Hematopoietic multipotent progenitor cell treated with erythropoietin and hydrocortisone succinate and interleukin-3 and kit ligand, for 17 days (in vitro differentiated cells): ENCODE data around the gene SPINT3.
"Not testable (repeated sequence)": the region's sequence is repeated elsewhere in the genome, so short reads cannot be mapped to it uniquely, and the experiment has no call there.

ENCODE experiments used
- DNase-seq: peaks from one replicate; pipeline ENCODE4 v3.0.0-alpha.2; 2015; ENCODE audit warnings: low spot score

The SPINT3 gene

GRCh38 chr20:45502561-45502960 lies 12.9 kb downstream of the SPINT3 start:
- no peak for DNase-seq

- DNase-seq, result no peak
Measured at GRCh38 chr20:45501600-45501999, 13.8 kb downstream of the SPINT3 start.

- no peak for DNase-seq
Measured at GRCh38 chr20:45500022-45500421, 15.4 kb downstream of the SPINT3 start.

- no peak for DNase-seq
Measured at GRCh38 chr20:45497971-45498494, 17.4 kb downstream of the SPINT3 start.

GRCh38 chr20:45496166-45496565 lies 19.3 kb downstream of the SPINT3 start:
- DNase-seq, result no peak

GRCh38 chr20:45495501-45495941 lies 19.9 kb downstream of the SPINT3 start:
- no peak for DNase-seq

GRCh38 chr20:45489083-45489531 lies 26.3 kb downstream of the SPINT3 start:
- DNase-seq, result no peak

GRCh38 chr20:45487231-45487635 lies 28.2 kb downstream of the SPINT3 start:
- DNase-seq, result no peak

- no peak for DNase-seq
Measured at GRCh38 chr20:45485388-45485787, 30.0 kb downstream of the SPINT3 start.

GRCh38 chr20:45484676-45485075 lies 30.7 kb downstream of the SPINT3 start:
- DNase-seq, result no peak

GRCh38 chr20:45479822-45480221 lies 35.6 kb downstream of the SPINT3 start:
- DNase-seq, result no peak

GRCh38 chr20:45477530-45478148 lies 37.8 kb downstream of the SPINT3 start:
- DNase-seq, result not testable (repeated sequence)

- DNase-seq, result not testable (repeated sequence)
Measured at GRCh38 chr20:45472286-45472685, 43.1 kb downstream of the SPINT3 start.

GRCh38 chr20:45470937-45471336 lies 44.5 kb downstream of the SPINT3 start:
- no peak for DNase-seq

- no peak for DNase-seq
Measured at GRCh38 chr20:45470262-45470931, 45.0 kb downstream of the SPINT3 start.

GRCh38 chr20:45469336-45470261 lies 45.8 kb downstream of the SPINT3 start, which contains the start of gene WFDC2:
TSS of gene WFDC2 (plus strand) at chr20:45469753. CDS start at chr20:45469782, 29 bp downstream.
- no peak for DNase-seq

GRCh38 chr20:45467861-45468260 lies 47.6 kb downstream of the SPINT3 start:
- DNase-seq, result no peak

GRCh38 chr20:45467172-45467571 lies 48.2 kb downstream of the SPINT3 start:
- no peak for DNase-seq

- no peak for DNase-seq
Measured at GRCh38 chr20:45465491-45466266, 49.7 kb downstream of the SPINT3 start.

- DNase-seq, result no peak
Measured at GRCh38 chr20:45463709-45464108, 51.7 kb downstream of the SPINT3 start.

- no peak for DNase-seq
Measured at GRCh38 chr20:45462711-45463509, 52.5 kb downstream of the SPINT3 start.
